Kidney (tissue), 22 donors: ENCODE measurements around the gene EDA. TPM values are rescaled to one million over a fixed set of nuclear protein-coding genes. Genes with fewer than 3 reads are reported as not detected.
A peak's percentile ranks its signal among the peaks of the same experiment; 100 is the strongest.

ENCODE experiments used
- DNase-seq, 5 donors: peaks; one replicate each; pipeline ENCODE4 v3.0.0-alpha.2; 2013 to 2020
- FAIRE-seq: peaks from 2 replicates; lab custom pipeline; 2012; peaks lifted over from hg19 to GRCh38; lab: Jason Lieb, UNC
- H3K27ac ChIP-seq, 2 donors: one replicate each; pipeline ENCODE4 v1.7.0; 2013; ENCODE audit warnings: low read depth in 2 of 2, low read length in 2 of 2, inconsistent platforms in 1 of 2
- H3K27me3 ChIP-seq: one replicate; pipeline ENCODE4 v1.7.1; 2013; ENCODE audit warnings: low read length, inconsistent platforms; ENCODE audit not compliant: control insufficient read depth, insufficient read depth
- H3K36me3 ChIP-seq, 3 donors: one replicate each; pipeline versions ENCODE4 v1.7.0 to v1.7.1; 2013; ENCODE audit warnings: low read length in 3 of 3, control low read depth in 1 of 3, inconsistent platforms in 1 of 3; ENCODE audit not compliant: insufficient read depth in 3 of 3, control insufficient read depth in 2 of 3
- H3K4me1 ChIP-seq, 3 donors: one replicate each; pipeline versions ENCODE4 v1.7.0 to v1.7.1; 2013; ENCODE audit warnings: low read length in 3 of 3, inconsistent platforms in 1 of 3, low read depth in 1 of 3; ENCODE audit not compliant: control insufficient read depth in 2 of 3, insufficient read depth in 2 of 3
- H3K4me3 ChIP-seq, 3 donors: one replicate each; pipeline versions ENCODE4 v1.7.0 to v1.8.1; 2013; ENCODE audit warnings: low read length in 3 of 3, control low read depth in 1 of 3, inconsistent platforms in 1 of 3
- H3K9ac ChIP-seq, 3 donors: one replicate each; pipeline versions ENCODE4 v1.7.0 to v1.7.1; 2013; ENCODE audit warnings: low read length in 3 of 3, control low read depth in 1 of 3, inconsistent platforms in 1 of 3
- H3K9me3 ChIP-seq, 3 donors: one replicate each; pipeline versions ENCODE4 v1.7.0 to v1.7.1; 2013; ENCODE audit warnings: low read length in 3 of 3, control low read depth in 1 of 3, inconsistent platforms in 1 of 3; ENCODE audit not compliant: control insufficient read depth in 2 of 3, insufficient read depth in 1 of 3
- CTCF ChIP-seq: IDR thresholded peaks from 3 replicates; pipeline ENCODE4 v1.5.1; 2012; ENCODE audit warnings: mild to moderate bottlenecking, moderate library complexity, borderline replicate concordance; ENCODE audit not compliant: insufficient read depth; ENCODE audit errors: extremely low read depth
- intact Hi-C: fragments of 100-400 bp; cut with DNase I; formaldehyde crosslinking; loops from one replicate; pipeline ENCODE4 v1.11.1; 2022
- long read RNA-seq, 10 donors: library from polyadenylated mRNA in 1 of 10; unstranded in 1 of 10; transcript quantifications; one replicate each; pipeline ENCODE4 v2.0.0 and lab custom pipeline, GENCODE V29; 2021 to 2026
- polyA plus RNA-seq: library from polyadenylated mRNA; stranded (reverse); fragments of 350-450 nt; fragmentation: Illumina TruSeq; extraction: RNeasy Lipid Tissue Mini Kit (QIAGEN cat#74804); gene quantifications from one replicate; pipeline ENCODE4 v1.2.3, GENCODE V29; 2014; ENCODE audit warnings: low read depth, low replicate concordance; ENCODE audit not compliant: insufficient read depth
- total RNA-seq: library from RNA; stranded (reverse); fragmentation: NEBNext Ultra II Directional; extraction: Animal tissue kit (Norgen Biotek cat#: 25700); gene quantifications from one replicate; pipeline ENCODE4 v1.2.1, GENCODE V29; 2021
- donor health status: control.
- donor health status: control.
- donor health status: control.
- donor health status: control.
- donor health status: control.
- donor health status: DM: yes; HTN: yes; CAD: no.
- donor health status: Normal renal cell carcinoma (clear cell type).

EDA gene
- total RNA-seq (4.2 TPM), polyA plus RNA-seq (2.9 TPM)
- long read RNA-seq, donor 1, partial matches to known transcripts = 0 of 3 reads
- long read RNA-seq, donor 1, other reads (novel, unspliced or antisense) = 0 of 3 reads
- long read RNA-seq, donor 2, partial matches to known transcripts = 0 of 2 reads
- long read RNA-seq, donor 2, other reads (novel, unspliced or antisense) = 0 of 2 reads
- long read RNA-seq, donor 3, partial matches to known transcripts = 0 of 1 reads
- long read RNA-seq, donor 3, other reads (novel, unspliced or antisense) = 0 of 1 reads
- long read RNA-seq, donor 4, full-length matches to known transcripts = 1 of 1 reads
- long read RNA-seq, donor 4, partial matches to known transcripts = 0 of 1 reads
- long read RNA-seq, donor 4, other reads (novel, unspliced or antisense) = 0 of 1 reads
- long read RNA-seq, donor 5 = 0 reads
- long read RNA-seq, donor 6 = 0 reads
- long read RNA-seq, donor 7, partial matches to known transcripts = 0 of 2 reads
- long read RNA-seq, donor 7, other reads (novel, unspliced or antisense) = 2 of 2 reads
- long read RNA-seq, donor 8 = 0 reads
- long read RNA-seq, donor 9 = 0 reads
- long read RNA-seq, donor 10, full-length matches to known transcripts = 2 of 2 reads
- long read RNA-seq, donor 10, partial matches to known transcripts = 0 of 2 reads
- long read RNA-seq, donor 10, other reads (novel, unspliced or antisense) = 0 of 2 reads

GRCh38 chrX:69615779-69616456 lies at the start of gene EDA:
TSS of gene EDA (plus strand) at chrX:69616113.
- peak within 1 kb of the TSS; percentile 55 to 63 (median 57) for H3K4me3 ChIP-seq
- H3K36me3 ChIP-seq = no peaks in the 10 kb centered on the region
- intact Hi-C loops = no loop called here
- H3K4me1 ChIP-seq = peaks cover 0 to 8% (median 0%) of the 10 kb centered on the region in 3 donors
- peaks cover 4% of the 10 kb centered on the region for H3K27me3 ChIP-seq
- no peak for FAIRE-seq
- TF ChIP-seq CTCF = no peak
- H3K9me3 ChIP-seq = no peaks in the 10 kb centered on the region
- H3K9ac ChIP-seq = peak within 1 kb of the TSS in 1 of 3 donors; percentile 7
- peak; percentile 91 to 97 (median 94) for DNase-seq
- H3K27ac ChIP-seq = no peak within 1 kb of the TSS

GRCh38 chrX:69568828-69569227 lies 47.1 kb upstream of the EDA start:
- Histone ChIP-seq H3K9ac (no peak overlapping the region), H3K9me3 (no peaks in the 10 kb centered on the region), H3K4me1 (no peaks in the 10 kb centered on the region), H3K4me3 (no peak overlapping the region), H3K36me3 (no peaks in the 10 kb centered on the region), H3K27me3 (peaks cover 2% of the 10 kb centered on the region), H3K27ac (no peak overlapping the region)
- TF ChIP-seq CTCF = no peak
- intact Hi-C loops = no loop called here
- DNase-seq = no peak
- no peak for FAIRE-seq

- FAIRE-seq (no peak), DNase-seq (no peak)
- H3K36me3 ChIP-seq = no peaks in the 10 kb centered on the region
- H3K4me1 ChIP-seq = no peaks in the 10 kb centered on the region
- H3K27ac ChIP-seq = no peak overlapping the region
- no peaks in the 10 kb centered on the region for H3K27me3 ChIP-seq
- H3K9me3 ChIP-seq = no peaks in the 10 kb centered on the region
- H3K4me3 ChIP-seq = no peak overlapping the region
- TF ChIP-seq CTCF = no peak
- intact Hi-C loops = no loop called here
- H3K9ac ChIP-seq = no peak overlapping the region
These were observed 18.5 kb upstream of the EDA start for GRCh38 chrX:69597399-69597798.
